HepG2 (cell line): Measurements from ENCODE around the gene SRGAP3. TPM values are rescaled to one million over a fixed set of nuclear protein-coding genes. Genes with fewer than 3 reads are reported as not detected.

Experiments
- ATF6 ChIP-seq: sonication (generic); formaldehyde crosslinking; conservative IDR thresholded peaks from 2 replicates; pipeline ENCODE4 v1.4.0; 2020; ENCODE audit warnings: missing genetic modification reagents
- CCAR2 ChIP-seq: fragments of 200-400 bp; formaldehyde crosslinking; optimal IDR thresholded peaks from 2 replicates; pipeline ENCODE3; 2018; ENCODE audit warnings: low read depth, mild to moderate bottlenecking, low read length, moderate library complexity
- DMAP1 ChIP-seq: IDR thresholded peaks from 2 replicates; pipeline ENCODE4 v1.6.1; 2016
- FOXK1 ChIP-seq: sonication (generic); formaldehyde crosslinking; IDR thresholded peaks from 2 replicates; pipeline ENCODE4 v1.4.0; 2020; ENCODE audit warnings: low read depth, missing genetic modification reagents, borderline replicate concordance
- IRF9 ChIP-seq: sonication (generic); formaldehyde crosslinking; IDR thresholded peaks from 2 replicates; pipeline ENCODE4 v1.8.0; 2022; ENCODE audit warnings: missing genetic modification reagents, mild to moderate bottlenecking, borderline replicate concordance
- KAT8 ChIP-seq: IDR thresholded peaks from 2 replicates; pipeline ENCODE4 v1.6.1; 2016; ENCODE audit warnings: missing genetic modification reagents, missing compliant biosample characterization
- KDM5B ChIP-seq: sonication (generic); formaldehyde crosslinking; IDR thresholded peaks from 2 replicates; pipeline ENCODE4 v1.4.0; 2020; ENCODE audit warnings: missing genetic modification reagents, mild to moderate bottlenecking, borderline replicate concordance
- MAX ChIP-seq: IDR thresholded peaks from 2 replicates; pipeline ENCODE4 v1.6.1; 2012; ENCODE audit warnings: inconsistent platforms
- NFE2L1 ChIP-seq: sonication (generic); formaldehyde crosslinking; IDR thresholded peaks from 2 replicates; pipeline ENCODE4 v1.4.0; 2020; ENCODE audit warnings: missing genetic modification reagents, mild to moderate bottlenecking, borderline replicate concordance
- NR2C2 ChIP-seq: sonication (generic); formaldehyde crosslinking; IDR thresholded peaks from 2 replicates; pipeline ENCODE4 v1.4.0; 2020; ENCODE audit warnings: missing genetic modification reagents, mild to moderate bottlenecking, moderate library complexity, borderline replicate concordance
- PRPF4 ChIP-seq: fragments of 200-400 bp; formaldehyde crosslinking; IDR thresholded peaks from 2 replicates; pipeline ENCODE4 v1.6.1; 2016; ENCODE audit warnings: low read length, low read depth; ENCODE audit not compliant: poor library complexity, severe bottlenecking
- RBAK ChIP-seq: sonication (generic); formaldehyde crosslinking; IDR thresholded peaks from 2 replicates; pipeline ENCODE4 v1.5.1; 2020; ENCODE audit warnings: mild to moderate bottlenecking, missing genetic modification reagents
- SMYD3 ChIP-seq: sonication (generic); formaldehyde crosslinking; IDR thresholded peaks from 2 replicates; pipeline ENCODE4 v1.8.1; 2023; ENCODE audit warnings: mild to moderate bottlenecking, missing genetic modification reagents
- SUZ12 ChIP-seq: fragments of 150-350 bp; IDR thresholded peaks from 2 replicates; pipeline ENCODE4 v1.6.1; 2014; ENCODE audit warnings: low read depth, low read length
- TBX3 ChIP-seq: fragments of 450-650 bp; IDR thresholded peaks from 2 replicates; pipeline ENCODE4 v1.6.1; 2017; ENCODE audit warnings: antibody characterized with exemption, mild to moderate bottlenecking, inconsistent platforms, borderline replicate concordance
- ZBTB38 ChIP-seq: sonication (generic); formaldehyde crosslinking; IDR thresholded peaks from 2 replicates; pipeline ENCODE4 v1.5.1; 2020; ENCODE audit warnings: mild to moderate bottlenecking, missing genetic modification reagents
- ZNF296 ChIP-seq: sonication (generic); formaldehyde crosslinking; conservative IDR thresholded peaks from 2 replicates; pipeline ENCODE4 v1.5.0; 2020; ENCODE audit warnings: mild to moderate bottlenecking, missing genetic modification reagents
- ZNF33B ChIP-seq: sonication (generic); formaldehyde crosslinking; IDR thresholded peaks from 2 replicates; pipeline ENCODE4 v1.5.1; 2020; ENCODE audit warnings: mild to moderate bottlenecking, missing genetic modification reagents
- ZNF350 ChIP-seq: sonication (generic); formaldehyde crosslinking; IDR thresholded peaks from 2 replicates; pipeline ENCODE4 v1.4.0; 2020; ENCODE audit warnings: mild to moderate bottlenecking, low read depth, missing genetic modification reagents, borderline replicate concordance
- ZNF382 ChIP-seq: sonication (generic); formaldehyde crosslinking; IDR thresholded peaks from 2 replicates; pipeline ENCODE4 v1.5.0; 2020; ENCODE audit warnings: missing genetic modification reagents, mild to moderate bottlenecking, borderline replicate concordance
- ZNF737 ChIP-seq: sonication (generic); formaldehyde crosslinking; IDR thresholded peaks from 2 replicates; pipeline ENCODE4 v1.5.0; 2020; ENCODE audit warnings: missing genetic modification reagents, mild to moderate bottlenecking, borderline replicate concordance
- ZNF768 ChIP-seq: sonication (generic); formaldehyde crosslinking; IDR thresholded peaks from 2 replicates; pipeline ENCODE4 v1.4.0; 2020; ENCODE audit warnings: missing genetic modification reagents
- ZNF792 ChIP-seq: IDR thresholded peaks from 2 replicates; pipeline ENCODE4 v1.6.1; 2016
- ZSCAN22 ChIP-seq: sonication (generic); formaldehyde crosslinking; IDR thresholded peaks from 2 replicates; pipeline ENCODE4 v1.4.0; 2020; ENCODE audit warnings: mild to moderate bottlenecking, missing genetic modification reagents
- ZSCAN31 ChIP-seq: sonication (generic); formaldehyde crosslinking; IDR thresholded peaks from 2 replicates; pipeline ENCODE4 v1.5.0; 2020; ENCODE audit warnings: low read depth, mild to moderate bottlenecking, missing genetic modification reagents
- ZZZ3 ChIP-seq: sonication (generic); formaldehyde crosslinking; IDR thresholded peaks from 2 replicates; pipeline ENCODE4 v1.4.0; 2020; ENCODE audit warnings: missing genetic modification reagents, mild to moderate bottlenecking, borderline replicate concordance
- polyA plus RNA-seq, 8 experiments: library from polyadenylated mRNA; depleted of rRNA in 3 of 8; stranded (reverse) in 7 of 8; unstranded in 1 of 8; fragments of >200 nt; fragmentation: Illumina TruSeq in 4 of 8; extraction: Trizol in 4 of 8; gene quantifications; 2 replicates each; pipeline versions ENCODE4 v1.2.1 to v1.2.3, GENCODE V29; 2011 to 2016; ENCODE audit warnings: low read depth in 4 of 8, missing spikeins in 1 of 8, mixed read lengths in 1 of 8; ENCODE audit not compliant: insufficient read depth in 1 of 8
- total RNA-seq, 5 experiments: library from RNA; depleted of rRNA; stranded (reverse); fragments of >200 nt; fragmentation: Illumina TruSeq; extraction: Trizol; gene quantifications; 2 replicates each; pipeline ENCODE4 v1.2.3, GENCODE V29; 2016; ENCODE audit warnings: low read depth in 1 of 5
- TF ChIP-seq, protein P1 (sequence below): IDR thresholded peaks from 2 replicates; pipeline ENCODE4 v1.6.1; 2016; ENCODE audit warnings: mild to moderate bottlenecking

SRGAP3 gene
- total and polyA plus RNA-seq, 2 of the 13 experiments (the other 11 are each of a cell fraction or from before 2014, with no cell fraction given), result 1.2 to 1.4 TPM

GRCh38 chr3:8963137-8963853 is 286.2 kb downstream of the SRGAP3 start, which contains the start of gene RAD18 (continued):
- TF ChIP-seq ZSCAN31 (no peak; the same call in 1 of the 2 replicates), TBX3 (no peak), ZZZ3 (CRISPR knock-in tag) (no peak), ZBTB38 (no peak), DMAP1 (no peak; the same call in 1 of the 2 replicates), ZNF768 (CRISPR knock-in tag) (no peak; the same call in 1 of the 2 replicates), ZNF296 (no peak), KAT8 (CRISPR knock-in tag) (peak; percentile 98), ZNF792 (0 out of 2 replicates have a peak, but pooled peaks have one; percentile 42), ATF6 (0 out of 2 replicates have a peak, but pooled peaks have one; percentile 9), SUZ12 (peak; percentile 34; the same call in 1 of the 2 replicates), PRPF4 (no peak), ZNF382 (CRISPR knock-in tag) (no peak), MAX (peak; percentile 79), ZNF350 (CRISPR knock-in tag) (peak; percentile 80; the same call in 1 of the 2 replicates), ZNF33B (CRISPR knock-in tag) (no peak), ZSCAN22 (CRISPR knock-in tag) (no peak), RBAK (no peak), NFE2L1 (CRISPR knock-in tag) (no peak), FOXK1 (CRISPR knock-in tag) (peak; percentile 93), KDM5B (CRISPR knock-in tag) (peak; percentile 58; the same call in 1 of the 2 replicates), CCAR2 (no peak), NR2C2 (CRISPR knock-in tag) (peak; percentile 57; the same call in 1 of the 2 replicates), SMYD3 (no peak), ZNF737 (no peak), IRF9 (CRISPR knock-in tag) (no peak)
- TF ChIP-seq, protein P1, sequence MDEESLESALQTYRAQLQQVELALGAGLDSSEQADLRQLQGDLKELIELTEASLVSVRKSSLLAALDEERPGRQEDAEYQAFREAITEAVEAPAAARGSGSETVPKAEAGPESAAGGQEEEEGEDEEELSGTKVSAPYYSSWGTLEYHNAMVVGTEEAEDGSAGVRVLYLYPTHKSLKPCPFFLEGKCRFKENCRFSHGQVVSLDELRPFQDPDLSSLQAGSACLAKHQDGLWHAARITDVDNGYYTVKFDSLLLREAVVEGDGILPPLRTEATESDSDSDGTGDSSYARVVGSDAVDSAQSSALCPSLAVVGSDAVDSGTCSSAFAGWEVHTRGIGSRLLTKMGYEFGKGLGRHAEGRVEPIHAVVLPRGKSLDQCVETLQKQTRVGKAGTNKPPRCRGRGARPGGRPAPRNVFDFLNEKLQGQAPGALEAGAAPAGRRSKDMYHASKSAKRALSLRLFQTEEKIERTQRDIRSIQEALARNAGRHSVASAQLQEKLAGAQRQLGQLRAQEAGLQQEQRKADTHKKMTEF (CRISPR knock-in tag), result peak; percentile 88
